ENCODE results near the gene FABP2.
"Not testable (repeated sequence)": the region's sequence is repeated elsewhere in the genome, so short reads cannot be mapped to it uniquely, and the experiment has no call there.

The FABP2 gene

DNA sequence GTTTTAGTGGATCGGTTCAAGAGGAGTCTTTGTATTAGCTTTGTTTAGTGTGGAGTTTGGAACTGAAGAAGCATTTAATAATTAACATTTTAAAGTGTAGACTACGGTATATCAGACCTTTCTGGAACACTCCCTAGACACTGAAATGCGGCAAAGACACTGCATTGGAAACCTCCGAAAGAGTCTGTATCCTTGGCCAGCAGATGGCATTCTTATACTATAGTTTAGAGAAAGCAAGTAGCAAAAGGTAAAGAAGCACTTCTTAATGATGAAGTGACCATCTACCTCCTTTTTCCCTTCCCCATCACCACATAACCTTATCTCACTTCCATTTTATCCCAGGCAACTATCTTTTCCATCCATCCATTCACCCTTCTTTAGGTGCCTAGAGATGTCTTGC lies 7.6 kb downstream of the FABP2 start:
- intact Hi-C loops (cut with DNase I) = loop anchor here (5.0 to 10.0 kb wide), 2 partner anchors 310 to 743 kb away; partner anchors contain the start of gene PDE5A
- DNase-seq = no peak

- intact Hi-C loops (cut with DNase I) = loop anchor here (5.0 to 10.0 kb wide), 2 partner anchors 312 to 744 kb away; partner anchors contain the start of gene PDE5A
- no peak for DNase-seq
Measured at GRCh38 chr4:119313237-119313636, 8.7 kb downstream of the FABP2 start.

- intact Hi-C loops (cut with DNase I) = loop anchor here (5.0 to 10.0 kb wide), 2 partner anchors 314 to 746 kb away; partner anchors contain the start of gene PDE5A
- DNase-seq = no peak
Measured at GRCh38 chr4:119310826-119311225, 11.1 kb downstream of the FABP2 start.

DNA sequence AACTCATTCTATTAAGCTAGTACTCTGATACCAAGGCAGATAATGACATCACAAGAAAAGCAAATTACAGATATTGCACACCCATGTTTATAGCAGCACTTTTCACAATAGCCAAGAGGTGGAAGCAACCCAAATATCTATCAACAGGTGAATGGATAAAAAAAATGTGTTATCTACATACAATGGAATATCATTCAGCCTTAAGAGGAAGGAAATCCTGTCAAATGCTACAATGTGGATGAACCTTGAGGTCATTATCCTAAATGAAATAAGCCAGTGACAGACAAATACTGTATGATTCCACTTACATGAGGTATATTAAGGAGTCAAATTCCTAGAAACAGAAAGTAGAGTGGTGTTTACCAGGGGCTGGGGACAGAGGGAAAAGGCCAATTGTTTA lies 14.3 kb downstream of the FABP2 start:
- DNase-seq = no peak
- intact Hi-C loops (cut with DNase I) = no loop called here

DNA sequence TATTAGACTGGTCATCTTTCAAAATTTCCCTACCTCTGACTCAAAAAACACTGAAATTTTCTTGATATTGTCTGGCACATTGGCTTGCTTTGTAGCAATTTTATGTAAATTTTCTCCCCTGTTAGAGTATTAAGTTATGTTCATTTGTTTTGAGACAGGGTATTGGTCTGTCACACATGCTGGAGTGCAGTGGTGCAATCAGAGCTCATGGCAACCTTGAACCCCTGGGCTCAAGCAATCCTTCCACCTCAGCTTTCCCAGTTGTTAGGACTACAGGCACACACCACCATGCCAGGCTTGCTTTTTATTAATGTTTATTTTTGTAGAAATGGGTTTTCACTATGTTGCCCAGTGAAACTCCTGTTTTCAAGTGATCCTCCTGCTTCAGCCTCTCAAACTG lies 17.5 kb downstream of the FABP2 start:
- intact Hi-C loops (cut with DNase I) = no loop called here
- DNase-seq = no peak

DNA sequence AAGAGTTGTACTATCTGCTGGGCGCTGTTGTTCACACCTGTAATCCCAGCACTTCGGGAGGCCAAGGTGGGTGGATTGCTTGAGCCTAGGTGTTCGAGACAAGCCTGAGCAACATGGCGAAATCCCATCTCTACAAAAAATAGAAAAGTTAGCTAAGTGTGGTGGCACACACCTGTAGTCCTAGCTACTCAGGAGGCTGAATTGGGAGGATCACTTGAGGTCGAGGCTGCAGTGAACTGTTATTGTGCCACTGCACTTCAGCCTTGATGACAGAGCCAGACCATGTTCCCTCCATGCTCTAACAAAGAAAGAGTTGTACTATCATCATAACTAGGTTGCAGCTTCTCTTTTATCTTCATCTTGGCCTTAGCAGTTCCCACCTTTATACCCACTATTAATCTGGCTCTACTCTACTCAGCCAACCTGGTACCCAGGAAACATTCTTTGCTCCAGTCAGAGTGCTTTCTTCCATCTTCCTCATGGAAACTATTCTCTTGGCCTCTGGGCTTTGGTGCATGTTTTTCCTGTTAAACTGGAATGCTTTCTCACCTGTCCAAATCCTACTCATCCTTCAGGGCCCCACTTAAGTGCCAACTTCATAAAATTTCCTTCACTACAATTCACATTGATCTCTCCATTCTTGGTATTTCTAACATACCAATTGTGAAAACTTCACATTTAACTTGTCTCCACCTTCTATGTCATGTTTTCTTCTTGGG lies 18.2 kb downstream of the FABP2 start:
- DNase-seq = no peak
- intact Hi-C loops (cut with DNase I) = no loop called here

GRCh38 chr4:119302073-119302832 lies 19.7 kb downstream of the FABP2 start:
- intact Hi-C loops (cut with DNase I) = no loop called here
- DNase-seq = no peak

- intact Hi-C loops (cut with DNase I) = no loop called here
- peak; percentile 80 to 98 (median 86) for DNase-seq
Measured at GRCh38 chr4:119300101-119300978, 21.6 kb downstream of the FABP2 start.

GRCh38 chr4:119299741-119300100 lies 22.2 kb downstream of the FABP2 start:
- DNase-seq = no peak
- intact Hi-C loops (cut with DNase I) = no loop called here

DNA sequence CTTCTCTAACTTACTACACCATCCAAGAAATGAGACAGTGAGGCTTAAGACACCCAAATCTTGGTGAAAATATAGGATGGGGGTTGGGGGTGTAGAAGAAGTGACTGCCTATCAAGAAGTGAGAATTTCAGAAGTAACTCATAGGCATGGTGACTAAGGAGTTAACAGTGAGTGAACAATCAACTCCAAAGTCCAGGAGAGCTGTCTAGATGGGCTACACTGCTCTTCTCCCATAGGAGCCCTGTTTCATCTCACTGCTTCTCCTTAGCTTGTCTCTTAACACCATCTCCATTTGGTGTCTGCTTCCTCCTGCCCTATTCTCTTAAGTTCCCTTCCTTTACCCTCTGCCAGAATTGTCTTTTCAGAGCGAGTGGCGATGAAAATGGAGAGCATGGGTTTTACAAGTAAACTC lies 22.7 kb downstream of the FABP2 start:
- DNase-seq = no peak
- intact Hi-C loops (cut with DNase I) = no loop called here

DNA sequence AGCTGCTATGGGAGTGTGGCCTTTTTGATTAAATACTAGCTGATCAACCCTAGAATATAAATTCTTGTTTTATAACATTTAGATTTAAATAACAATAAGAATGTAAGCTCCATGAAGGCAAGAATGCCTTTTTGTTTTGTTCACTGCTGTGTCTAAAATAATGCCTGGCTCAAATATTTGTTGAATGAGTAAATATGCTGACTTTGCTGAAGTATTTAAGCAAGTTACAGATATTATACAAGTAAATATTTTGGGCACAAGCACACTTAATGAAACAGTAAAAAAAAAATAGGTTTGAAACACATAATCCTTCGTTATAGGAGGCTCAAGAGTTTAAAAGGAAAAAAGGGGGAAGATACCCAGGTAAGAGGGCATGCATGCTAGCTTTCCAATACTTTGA lies 24.1 kb downstream of the FABP2 start:
- DNase-seq = no peak
- intact Hi-C loops (cut with DNase I) = no loop called here

DNA sequence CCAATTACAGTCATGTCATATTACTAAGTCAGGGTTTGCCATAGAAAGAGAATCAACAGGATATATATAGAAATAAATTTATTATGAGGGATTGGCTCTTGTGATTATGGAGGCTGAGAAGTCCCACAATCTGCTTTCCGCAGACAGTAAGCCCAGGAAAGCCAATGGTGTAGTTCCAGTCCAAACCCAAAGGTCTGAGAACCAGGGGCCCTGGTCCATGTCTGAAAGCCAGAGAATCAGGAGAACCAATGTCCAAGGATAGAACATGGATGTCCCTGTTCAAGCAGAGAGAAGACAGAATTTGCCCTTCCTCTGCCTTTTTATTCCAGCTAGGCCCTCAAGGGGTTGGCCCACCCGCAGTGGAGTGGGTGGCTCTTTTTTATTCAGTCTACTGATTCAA lies 25.6 kb downstream of the FABP2 start:
- DNase-seq = no peak
- intact Hi-C loops (cut with DNase I) = no loop called here

DNA sequence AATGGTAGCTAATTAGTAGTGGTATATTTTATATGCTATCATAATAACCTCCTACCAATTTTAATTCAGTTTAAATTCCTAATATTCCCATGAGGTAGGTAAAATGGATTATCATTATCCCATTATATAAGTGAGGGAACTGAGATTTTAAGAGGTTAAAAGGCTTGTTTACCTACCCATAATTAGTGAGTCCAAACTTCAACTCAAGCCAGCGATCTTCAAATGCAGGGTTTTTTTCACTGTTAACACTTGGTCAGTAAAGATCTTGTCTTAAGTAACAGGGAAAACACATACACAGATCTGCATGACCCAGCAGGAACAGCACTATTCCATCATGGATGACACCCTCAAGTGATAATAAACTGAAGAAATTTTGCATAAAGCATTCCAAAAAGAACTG lies 31.3 kb downstream of the FABP2 start:
- DNase-seq = no peak
- intact Hi-C loops (cut with DNase I) = no loop called here

GRCh38 chr4:119289313-119289712 lies 32.6 kb downstream of the FABP2 start:
- intact Hi-C loops (cut with DNase I) = no loop called here

DNA sequence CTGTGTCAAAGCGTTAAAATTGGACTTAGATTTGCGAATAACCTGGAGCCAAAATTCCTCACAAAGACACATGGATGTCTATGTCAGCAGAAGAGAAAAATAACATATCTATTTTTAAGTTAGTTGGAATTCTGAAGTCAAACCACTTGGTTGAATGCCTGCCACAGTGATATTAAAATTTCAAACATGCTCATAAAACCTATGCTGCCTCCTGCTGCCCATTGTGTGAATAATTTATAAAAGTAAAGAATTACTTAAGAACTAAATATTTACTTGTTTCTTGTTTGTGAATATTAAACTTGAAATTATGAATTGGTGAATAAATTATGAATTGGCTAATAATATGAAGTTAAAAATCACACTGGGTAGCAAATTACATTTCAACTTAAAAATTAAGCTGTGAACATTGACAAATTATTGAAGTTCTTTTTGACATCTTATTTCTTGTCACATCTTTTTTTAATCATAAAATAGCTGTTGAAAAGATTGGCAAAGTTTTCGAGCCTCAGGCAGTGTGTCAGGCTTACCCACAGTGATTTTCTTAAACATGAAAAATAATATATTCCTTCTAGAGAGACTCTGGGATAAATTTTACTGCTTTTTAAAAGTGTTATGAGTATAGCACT lies 35.4 kb downstream of the FABP2 start:
- DNase-seq = no peak
- intact Hi-C loops (cut with DNase I) = loop anchor here (2.0 kb wide), 2 partner anchors 246 to 306 kb away; no protein-coding TSS in a partner anchor

More at GRCh38 chr4:119289313-119289712, 32.6 kb downstream of the FABP2 start:
- DNase-seq = no peak

DNA sequence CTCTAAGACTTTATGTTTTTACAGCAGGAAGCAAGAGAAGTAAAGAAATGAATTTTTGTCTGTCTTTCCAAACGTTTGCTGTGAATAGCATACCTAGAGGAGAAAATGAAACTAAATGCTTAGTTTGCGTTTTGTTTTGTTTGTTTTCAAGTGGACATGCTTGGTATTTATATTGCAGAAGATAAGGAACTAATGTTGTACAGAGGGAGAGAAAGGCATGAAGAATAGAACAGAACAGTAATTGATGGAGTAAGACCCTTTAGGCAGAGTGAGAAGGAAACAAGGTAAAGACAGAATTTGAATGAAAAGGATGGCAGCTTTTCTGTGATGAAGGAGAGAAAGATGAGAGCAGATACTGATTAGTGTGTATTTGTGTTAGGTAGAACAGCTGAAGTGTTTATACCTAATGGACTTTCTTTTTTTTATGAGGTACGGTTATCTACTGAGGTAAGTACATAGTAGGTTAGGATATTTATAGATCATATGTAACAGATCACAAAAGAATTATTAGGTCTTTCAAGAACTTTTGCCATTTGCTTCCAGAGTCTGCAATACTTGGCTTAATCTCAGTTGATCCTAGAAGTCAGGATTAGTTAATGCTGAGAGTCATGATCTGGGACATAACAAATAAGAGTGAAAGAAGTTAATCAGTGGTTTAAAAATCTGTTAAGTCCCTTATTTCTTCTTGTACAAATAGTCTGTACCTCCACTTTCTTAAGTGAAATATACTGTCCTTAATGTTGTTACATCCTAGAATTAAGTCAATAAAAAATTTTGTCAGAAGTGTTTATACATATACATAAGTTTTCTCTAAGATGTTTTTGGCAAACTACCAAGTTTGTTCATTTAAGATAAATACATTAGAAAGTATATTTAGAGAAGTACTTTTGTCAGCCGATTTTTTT lies 36.8 kb downstream of the FABP2 start:
- no peak for DNase-seq
- intact Hi-C loops (cut with DNase I) = no loop called here

DNA sequence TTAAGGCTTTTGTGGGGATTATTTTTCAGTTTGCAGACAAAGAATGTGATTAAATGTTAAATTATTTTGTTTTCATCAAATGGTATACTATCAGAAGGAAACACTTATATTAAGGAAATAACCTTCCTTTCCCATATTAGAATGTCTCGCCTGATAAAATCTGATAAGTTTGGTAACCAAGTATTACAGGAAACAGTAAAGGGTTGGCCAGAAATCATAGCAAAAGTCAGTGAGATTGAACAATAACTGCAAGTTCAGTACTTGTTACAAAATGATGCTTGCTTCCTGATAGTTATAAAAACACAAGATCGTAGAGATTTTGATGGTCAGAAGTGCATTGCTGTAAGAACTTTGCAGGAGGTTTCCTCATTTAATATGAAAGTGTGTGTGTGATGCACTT lies 40.5 kb downstream of the FABP2 start:
- intact Hi-C loops (cut with DNase I) = no loop called here
- no peak for DNase-seq

DNA sequence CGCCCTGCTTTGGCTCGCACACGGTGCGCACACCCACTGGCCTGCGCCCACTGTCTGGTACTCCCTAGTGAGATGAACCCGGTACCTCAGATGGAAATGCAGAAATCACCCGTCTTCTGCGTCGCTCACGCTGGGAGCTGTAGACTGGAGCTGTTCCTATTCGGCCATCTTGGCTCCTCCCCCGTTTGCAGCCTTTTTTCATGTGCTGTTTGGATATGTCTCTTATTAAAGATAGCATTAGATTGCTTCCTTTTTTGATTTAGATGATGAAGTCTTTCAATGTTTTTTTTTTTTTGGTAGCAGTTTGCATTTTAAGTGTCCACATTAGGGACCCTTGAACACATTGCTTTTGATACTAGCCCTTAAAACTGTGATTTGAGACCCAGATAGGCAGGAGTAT lies 42.0 kb downstream of the FABP2 start:
- intact Hi-C loops (cut with DNase I) = not testable (repeated sequence)
- peak in 1 of 10 donors; percentile 38 for DNase-seq

DNA sequence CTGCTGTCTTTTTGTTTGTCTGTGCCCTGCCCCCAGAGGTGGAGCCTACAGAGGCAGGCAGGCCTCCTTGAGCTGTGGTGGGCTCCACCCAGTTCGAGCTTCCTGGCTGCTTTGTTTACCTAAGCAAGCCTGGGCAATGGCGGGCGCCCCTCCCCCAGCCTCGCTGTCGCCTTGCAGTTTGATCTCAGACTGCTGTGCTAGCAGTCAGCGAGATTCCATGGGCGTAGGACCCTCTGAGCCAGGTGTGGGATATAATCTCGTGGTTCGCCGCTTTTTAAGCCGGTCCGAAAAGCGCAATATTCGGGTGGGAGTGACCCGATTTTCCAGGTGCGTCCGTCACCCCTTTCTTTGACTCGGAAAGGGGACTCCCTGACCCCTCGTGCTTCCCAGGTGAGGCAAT lies 42.4 kb downstream of the FABP2 start:
- DNase-seq; intact Hi-C loops (cut with DNase I): not testable (repeated sequence)

Measured in posterior cingulate gyrus (tissue), 11 donors.